GM19463 (cell line): Measurements from ENCODE around the gene IKZF3.

Experiments
- ATAC-seq: cut with Tn5 transposase; IDR thresholded peaks from one replicate; pipeline ENCODE4 v1.9.1; 2021; ENCODE audit warnings: mild to moderate bottlenecking, moderate library complexity; ENCODE audit not compliant: unreplicated experiment

Gene IKZF3

DNA sequence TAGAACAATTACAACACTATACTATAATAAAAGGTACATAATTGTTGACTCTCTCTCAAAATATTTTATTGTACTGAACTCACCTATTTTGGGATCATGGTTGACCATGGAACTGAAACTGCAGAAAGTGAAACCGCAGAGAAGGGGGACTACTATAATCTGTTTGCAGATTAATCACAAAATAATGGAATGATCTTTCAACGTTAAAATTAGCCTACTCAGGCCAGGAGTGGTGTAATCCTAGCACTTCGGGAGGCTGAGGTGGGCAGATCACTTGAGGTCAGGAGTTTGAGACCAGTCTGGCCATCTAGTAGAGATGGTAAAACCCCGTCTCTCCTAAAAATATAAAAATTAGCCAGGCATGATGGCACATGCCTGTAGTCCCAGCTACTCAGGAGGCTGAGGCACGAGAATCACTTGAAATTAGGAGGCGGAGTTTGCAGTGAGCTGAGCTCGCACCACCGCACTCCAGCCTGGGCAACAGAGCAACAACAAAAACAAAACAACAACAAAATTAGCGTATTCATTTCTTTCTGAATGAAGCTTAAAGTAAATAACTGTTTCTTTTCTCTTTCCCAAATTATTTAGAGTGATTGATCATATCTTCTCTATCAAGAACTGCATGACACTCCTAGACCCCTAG lies 45.6 kb downstream of the IKZF3 start:
- no peak for ATAC-seq

DNA sequence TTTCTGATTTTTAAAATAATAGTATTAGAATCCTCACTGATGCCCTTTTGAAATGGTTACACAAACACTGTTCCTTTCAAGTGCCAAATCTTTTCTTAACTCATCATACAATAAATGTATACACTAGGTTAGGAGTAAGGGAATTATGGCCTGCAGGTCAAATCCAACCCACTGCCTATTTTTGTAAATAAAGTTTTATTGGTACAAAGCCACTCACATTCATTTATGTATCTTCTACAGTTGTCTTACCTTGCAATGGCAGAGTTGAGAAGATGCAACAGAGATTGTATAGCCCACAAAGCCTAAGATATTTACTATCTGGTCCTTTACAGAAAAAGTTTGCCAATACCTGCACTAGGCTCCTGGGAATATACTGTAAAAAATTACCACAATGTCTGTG lies 47.8 kb downstream of the IKZF3 start:
- no peak for ATAC-seq

DNA sequence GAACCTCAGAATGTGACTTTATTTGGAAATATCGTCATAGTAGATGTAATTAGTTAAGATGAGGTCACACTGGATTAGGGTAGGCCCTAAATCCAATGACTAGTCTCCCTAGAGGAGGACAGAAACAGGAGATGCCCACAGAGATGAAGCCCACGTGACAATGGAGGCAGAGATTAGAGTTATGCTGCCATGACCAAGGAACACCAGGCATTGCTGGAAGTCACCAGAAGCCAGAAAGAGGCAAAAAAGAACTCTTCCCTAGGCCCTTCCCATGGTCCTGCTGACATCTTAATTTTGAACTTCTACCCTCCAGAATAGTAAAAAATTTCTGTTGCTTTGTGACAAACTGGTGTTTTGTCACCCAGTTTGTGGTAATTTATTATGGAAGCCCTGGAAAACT lies 49.6 kb downstream of the IKZF3 start:
- no peak for ATAC-seq

DNA sequence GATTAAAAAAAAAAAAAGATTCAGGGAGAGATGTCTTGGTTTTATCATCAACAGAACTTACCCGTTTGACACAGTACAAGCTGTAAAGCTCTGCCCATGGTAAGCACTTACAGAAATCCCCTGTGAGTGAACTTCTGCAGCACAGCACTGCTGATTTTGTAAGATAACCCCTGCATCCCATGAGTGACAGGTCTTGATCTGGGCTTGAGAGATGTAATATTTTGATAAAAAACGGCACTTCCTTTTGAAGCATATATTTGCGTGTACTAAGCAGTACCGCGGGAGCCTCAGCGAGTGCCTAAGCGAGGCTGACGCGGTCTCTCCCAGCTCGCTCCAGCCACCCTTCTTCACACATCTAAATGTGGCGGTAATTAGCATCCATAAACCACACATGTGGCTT lies 50.5 kb downstream of the IKZF3 start:
- no peak for ATAC-seq

DNA sequence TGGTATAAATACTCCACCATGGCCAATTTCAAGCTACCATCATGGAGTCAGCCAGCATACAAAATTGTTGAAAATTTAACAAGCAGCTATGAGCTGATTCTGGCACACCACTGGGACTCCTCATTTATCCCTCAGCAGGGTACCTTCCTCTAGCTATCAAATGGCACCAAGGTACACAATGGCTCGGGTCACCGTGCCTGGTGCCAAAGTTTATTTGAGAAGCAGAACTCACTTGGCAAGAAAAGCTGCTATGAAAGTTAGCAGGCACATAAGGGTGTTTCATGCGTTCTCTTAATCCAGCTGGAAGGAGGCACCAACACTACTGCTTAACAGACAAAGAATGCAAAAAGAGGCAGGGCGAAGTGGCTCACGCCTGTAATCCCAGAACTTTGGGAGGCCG lies 51.6 kb downstream of the IKZF3 start:
- ATAC-seq = no peak

DNA sequence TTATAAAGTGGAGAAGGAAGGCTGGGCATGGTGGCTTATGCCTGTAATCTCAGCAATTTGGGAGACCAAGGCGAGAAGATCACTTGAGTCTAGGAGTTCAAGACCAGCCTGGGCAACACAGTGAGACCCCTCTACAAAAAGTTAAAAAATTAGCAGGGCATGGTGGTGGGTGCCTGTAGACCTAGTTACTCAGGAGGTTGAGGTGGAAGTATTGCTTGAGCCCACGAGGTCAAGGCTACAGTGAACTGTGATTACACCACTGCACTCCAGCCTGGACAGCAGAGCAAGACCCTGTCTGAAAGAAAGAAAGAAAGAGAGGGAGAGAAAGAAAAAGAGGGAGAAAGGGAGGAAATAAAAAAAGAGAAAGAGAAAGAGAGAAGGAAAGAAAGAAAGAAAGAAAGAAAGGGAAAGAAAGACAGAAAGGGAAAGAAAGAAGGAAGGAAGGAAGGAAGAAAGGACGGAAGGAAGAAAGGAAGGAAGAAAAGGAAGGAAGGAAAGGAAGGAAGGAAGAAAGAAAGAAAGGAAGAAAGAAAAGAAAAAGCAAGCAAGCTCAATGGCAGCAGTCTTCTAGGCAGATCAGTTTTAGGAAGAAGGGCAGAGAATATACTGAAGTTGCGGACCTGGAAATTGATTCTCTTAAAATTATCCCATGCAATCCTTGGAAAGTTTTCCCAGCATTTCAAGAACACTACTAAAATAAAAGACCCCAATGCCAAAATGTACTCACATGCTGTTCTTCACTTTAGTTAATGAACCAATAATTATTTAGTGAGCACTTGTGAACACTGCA lies 53.0 kb downstream of the IKZF3 start:
- no peak for ATAC-seq

DNA sequence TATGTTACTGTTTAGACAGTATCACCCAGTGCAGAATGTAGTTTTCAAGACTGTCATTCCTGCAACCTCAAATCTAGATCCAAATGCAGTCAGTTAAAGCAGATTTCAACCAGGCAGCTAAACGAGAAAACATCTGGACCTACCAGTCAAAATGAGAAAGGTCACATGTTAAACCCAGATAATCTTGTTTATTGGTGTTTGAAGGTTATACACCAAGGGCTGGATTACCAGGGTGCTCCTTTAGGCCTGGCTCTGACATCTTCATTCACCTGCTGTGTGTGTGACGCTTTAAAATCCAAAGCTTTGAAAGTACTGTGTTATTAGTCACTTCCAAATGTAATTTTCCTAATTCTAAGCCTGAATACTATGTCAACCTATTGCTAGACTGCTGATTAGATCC lies 54.9 kb downstream of the IKZF3 start:
- no peak for ATAC-seq

DNA sequence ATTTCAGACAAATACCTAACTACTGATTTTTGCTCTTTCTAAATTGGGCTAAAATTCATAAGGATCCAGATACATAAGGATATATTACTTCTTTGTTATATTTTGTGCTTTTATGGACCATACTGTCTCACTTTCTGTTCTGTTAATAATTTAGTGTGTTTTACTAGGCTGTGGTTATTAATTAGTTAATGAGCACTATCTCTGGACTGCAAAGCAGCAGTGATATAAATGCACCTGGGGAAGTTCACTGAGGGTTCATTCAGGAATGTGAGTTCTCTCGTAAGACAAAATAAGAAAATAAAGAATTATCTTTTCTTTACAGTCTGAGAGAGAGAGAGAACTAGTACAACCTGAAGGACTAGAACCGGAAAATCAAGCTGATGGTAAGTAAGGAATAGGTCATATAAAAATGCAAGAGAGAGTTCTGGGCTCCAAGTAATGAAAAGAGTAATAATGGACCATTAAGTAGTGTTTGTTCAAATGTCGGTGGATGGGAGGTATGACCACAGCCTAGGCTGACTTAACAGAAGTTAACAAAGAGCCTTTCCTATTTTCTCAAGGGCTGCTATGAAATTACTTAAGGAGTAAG lies 55.6 kb downstream of the IKZF3 start:
- no peak for ATAC-seq

DNA sequence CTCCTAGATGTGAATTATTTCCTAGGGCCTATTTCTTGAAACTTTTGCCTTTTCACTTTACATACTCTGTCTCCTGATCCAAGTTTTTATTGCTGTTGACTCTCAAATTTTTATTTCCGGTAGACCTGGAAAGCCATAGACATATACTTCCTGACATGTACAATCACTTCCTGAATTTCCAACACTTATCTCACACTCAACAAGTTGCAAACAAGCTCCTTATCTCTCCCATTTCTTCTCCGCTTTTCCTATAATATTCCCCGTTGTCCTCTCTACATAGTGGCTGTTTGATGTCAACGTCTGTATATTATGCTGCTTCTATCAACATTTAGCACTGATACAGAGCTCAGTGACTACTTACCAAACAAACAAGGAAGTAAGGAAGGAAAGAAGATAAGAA lies 59.3 kb downstream of the IKZF3 start:
- ATAC-seq = no peak

DNA sequence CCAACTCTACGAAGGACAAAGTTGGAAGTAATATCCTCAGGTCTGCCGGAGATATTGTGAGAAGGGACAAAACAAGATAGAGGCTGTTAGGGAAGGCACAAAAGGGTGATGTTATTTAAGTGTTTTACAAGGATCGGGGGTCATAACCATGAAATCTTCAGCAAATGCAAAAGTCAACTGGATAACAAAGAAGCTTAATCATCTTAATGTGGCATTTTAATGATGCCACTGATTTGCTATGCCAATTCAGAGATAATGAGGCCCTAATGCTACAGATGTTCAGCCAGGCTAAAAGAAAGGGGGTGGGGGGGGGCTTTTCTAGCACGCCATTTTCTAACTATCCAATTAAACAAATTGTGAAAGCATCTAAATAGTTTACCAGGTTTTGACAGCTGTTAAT lies 63.1 kb downstream of the IKZF3 start:
- no peak for ATAC-seq

DNA sequence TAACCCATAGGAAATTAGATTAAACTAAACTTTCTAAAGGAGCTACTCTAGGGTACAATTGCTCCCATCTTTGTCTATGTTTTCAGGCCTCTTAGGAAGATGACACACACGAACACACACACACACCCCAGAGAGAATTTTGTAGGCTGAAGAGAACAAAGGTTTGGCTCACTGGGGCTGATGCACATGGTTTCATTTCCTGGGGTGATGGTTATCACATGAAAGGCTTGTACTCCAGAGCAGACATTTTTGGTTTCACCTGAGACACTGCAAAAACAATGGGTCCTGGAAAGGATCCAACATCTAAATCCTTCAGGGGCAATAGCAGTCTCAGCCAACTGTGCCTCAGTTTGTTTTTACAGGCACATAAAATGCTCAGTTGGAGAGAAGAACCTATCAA lies 63.6 kb downstream of the IKZF3 start:
- ATAC-seq = peak; percentile 60

DNA sequence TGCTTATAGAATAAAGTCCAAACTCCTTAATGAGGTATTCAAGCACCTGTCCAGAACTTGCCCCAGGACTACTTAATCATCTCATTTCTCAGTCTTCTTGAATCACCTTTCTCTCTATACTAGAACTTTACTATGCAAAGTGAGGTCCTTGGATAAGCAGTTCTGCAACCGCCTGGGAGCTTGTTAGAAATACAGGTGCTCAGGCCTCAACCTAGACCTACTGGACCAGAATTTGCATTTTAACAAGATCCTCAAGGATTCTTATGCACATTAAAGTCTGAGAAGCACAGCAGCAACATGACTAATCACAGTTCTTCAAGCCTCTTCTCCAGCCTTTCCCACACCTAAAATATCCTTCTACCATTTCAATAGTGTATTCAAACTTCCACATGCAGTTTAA lies 64.7 kb downstream of the IKZF3 start:
- ATAC-seq = no peak

DNA sequence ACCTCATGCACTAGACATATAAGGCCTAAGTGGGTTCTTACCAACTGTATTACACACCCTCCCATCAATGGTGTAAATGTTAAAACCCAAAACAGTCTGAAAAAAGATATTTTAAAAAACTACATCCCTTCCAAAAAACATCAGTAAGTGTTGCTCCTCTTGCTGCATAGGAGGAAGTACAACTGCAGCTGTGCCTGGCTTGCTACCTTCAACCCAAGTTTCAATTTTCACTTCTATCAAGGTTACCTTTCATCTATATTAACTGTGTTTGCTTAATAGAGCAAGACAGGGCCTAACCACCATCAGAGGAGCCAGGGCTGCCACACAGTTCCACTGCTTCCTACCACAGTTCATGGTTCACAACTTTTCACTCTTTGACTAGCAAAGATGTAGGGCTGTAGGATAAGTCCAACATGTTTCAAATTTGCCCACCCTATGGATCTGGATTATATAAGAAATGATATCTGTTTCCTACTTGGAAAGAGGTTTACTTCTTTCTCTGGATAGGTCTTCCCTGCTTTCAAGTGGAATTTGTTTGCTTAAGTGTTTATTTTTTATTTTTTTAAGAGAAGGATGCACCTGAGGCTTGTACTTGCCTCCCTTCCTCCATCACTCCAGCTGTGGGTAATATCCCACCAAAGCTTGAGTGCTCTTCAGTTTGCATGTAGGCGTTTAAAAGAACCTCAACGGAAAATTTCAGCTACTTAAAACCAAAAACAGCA lies 69.7 kb downstream of the IKZF3 start:
- peak; percentile 86 for ATAC-seq

DNA sequence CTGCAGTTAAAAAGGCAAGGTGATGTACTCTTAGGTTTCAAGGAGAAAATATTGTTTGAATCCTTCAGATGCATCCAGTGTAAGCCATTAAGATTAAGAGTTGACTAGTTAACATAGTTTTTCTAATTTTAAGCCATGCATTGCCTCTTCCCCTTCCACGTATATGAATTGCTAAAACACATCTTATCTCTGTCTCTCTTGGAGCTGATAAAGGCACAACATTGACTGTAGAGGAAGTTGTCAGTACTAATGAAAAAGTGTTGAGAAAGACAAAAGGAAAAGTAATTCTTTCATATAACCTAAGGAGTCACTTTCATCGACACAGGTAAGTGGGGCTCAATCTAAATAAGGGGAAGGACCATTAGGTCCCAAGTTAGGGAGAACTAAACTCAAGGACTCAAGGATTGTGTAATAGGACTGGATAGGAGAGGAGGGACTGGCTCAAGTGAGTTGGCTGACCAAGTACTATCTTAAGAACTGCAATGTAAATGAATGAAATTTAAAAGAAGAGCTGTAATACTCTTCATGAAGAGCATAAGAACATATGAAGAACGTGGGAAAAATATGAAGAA lies 70.7 kb downstream of the IKZF3 start:
- no peak for ATAC-seq

DNA sequence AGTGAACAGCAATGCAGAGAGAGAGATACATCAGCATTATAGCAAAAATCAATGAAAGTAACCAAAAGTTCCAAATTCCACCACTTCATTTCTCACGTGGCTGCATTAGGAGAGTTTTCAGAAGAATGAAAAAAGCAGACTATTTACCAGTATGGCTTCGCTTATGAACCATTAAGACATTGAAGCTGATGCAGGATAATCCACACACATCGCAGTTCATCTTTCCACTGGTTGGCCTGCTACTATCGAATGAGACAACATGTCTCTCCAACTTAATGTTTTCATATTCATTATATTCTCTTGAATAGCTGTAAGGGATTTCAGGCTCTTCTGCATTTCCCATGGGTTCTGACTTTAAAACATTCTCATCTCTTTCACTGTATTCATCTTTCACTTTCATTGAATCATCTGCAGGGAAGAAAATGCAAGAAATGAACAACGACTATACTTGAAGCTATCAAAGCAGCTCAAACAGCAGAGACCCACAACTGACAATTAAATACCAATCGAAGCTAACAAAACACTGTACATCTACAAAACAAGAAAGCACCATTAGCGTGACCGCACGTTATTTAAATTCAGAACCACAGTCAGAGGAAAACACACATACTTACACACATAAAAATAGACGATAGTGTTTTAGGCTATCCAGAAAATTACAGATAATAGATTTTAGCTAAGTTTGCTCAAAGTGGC lies 71.4 kb downstream of the IKZF3 start:
- ATAC-seq = no peak

DNA sequence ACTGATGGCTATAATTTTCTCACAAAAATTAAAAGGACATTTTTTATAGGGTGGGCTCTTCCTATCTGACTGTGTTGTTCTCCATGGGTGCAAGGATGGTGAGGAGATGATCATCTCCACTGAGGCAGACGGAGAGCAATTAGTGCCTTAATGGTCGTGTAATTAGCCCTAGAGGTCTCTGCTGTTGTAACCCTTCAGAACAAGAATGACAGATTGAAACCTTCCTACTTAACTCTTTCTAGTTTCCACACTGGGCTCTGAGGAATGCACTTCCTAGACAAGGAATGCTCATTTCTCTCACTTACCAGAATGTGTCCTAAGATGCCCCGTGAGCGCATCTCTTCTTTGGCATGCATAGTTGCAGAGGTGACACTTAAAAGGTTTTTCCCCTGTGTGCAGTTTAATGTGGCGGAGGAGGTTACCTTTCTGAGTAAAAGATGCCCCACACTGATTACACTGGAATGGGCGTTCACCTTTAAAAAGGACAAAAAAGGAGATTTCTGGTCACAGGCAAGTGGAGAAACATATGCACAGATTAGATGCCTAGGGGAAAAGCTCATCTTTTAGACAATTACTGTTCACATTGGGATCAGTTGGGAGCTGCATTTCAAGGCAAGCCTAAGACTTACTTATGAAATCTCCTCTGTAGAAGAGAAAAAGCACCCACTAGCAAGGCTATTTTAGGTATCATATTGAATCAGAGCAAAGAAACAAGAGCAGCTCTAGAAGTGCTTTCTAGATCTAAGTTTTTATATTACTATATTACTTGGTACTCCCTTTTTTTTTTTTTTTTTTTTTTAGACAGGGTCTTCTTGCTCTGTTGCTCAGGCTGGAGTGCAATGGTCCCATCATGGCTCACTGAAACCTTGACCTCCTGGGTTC lies 72.8 kb downstream of the IKZF3 start:
- ATAC-seq = no peak

DNA sequence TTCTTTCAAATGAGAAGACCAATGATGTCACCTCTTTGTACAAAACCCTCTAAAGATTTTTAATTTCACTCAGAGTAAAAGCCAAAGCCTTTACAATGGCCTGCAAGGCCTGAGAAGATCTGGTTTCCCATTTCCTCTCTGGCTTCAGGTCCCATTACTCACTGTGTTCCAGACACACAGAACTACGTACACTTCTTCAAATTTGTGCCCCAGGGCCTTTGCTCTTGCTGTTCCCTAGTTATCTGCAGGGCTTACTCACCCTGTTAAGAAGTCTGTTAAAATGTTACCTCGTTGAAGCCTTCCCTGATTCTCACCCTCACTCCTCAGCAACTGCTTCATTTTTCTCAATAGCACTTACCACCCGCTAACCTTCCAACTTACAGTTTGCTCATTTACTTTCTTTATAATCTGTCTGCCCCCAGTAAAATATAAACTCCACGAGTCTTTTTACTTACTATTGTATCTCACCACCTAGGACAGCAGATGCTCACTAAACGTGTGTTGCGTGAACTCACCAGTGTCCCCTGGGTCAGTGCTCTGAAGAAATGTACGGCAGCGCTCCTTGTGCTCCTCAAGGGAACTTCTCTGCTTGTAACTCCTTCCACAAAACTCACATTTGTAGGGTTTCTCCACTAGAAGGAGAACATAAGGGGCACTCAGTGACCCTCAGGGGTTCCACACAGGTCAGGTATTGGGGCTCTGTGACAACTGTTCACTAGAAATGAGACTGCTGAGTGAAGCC lies 76.2 kb downstream of the IKZF3 start:
- ATAC-seq = no peak

DNA sequence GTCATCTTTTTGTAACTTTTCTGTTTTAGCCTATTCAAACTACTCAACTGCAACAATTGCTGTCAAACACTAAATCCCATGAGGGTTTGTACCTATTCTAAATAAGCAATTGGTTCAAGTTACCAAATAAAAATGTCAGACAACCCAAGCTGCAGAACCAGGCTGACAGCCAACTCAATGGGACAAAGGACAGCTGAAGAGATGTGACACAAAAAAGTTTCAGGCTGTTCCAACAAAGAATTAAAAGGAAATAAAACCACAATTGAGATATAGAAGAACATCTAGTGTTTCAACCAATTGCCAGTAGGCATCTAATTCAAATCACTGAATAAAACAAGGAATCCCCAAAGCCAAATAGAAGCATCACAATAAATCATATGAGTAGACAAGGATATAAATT lies 77.1 kb downstream of the IKZF3 start:
- ATAC-seq = no peak

DNA sequence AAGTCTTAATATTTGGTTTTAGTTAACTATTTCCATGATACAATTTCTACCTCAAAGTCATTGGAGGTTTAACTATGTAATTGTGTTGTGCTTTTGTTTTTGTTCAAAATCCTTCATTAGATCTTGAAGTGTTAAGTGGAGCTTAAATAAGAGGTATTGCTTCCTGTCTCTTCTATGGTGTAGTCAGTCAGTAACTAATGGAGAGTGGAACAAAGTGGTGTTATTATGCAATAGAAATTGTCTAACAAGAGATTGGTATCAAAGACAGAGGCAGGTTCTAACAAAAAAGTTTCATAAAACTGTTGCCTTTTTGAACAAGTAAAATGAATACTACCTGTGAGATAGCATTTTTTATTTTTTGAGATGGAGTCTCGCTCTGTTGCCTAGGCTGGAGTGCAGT lies 81.1 kb downstream of the IKZF3 start:
- no peak for ATAC-seq
